UCSD-AML1 (cell line): ENCODE data around the gene TSLP.

Source experiments
- DNase-seq: peaks from one replicate; lab custom pipeline; 2025; ENCODE audit not compliant: unreplicated experiment; lab: John Stamatoyannopoulos, UW

Gene TSLP

GRCh38 chr5:111071413-111071812 lies at the start of gene TSLP:
Gene TSLP, plus strand, starts transcription at chr5:111071713. Its CDS starts 178 bp downstream, at chr5:111071891.
- no peak for DNase-seq

GRCh38 chr5:111022301-111022700 lies 49.2 kb upstream of the TSLP start:
- no peak for DNase-seq

GRCh38 chr5:111028865-111029264 lies 42.6 kb upstream of the TSLP start:
- no peak for DNase-seq

- DNase-seq = no peak
Measured at GRCh38 chr5:111043712-111044506, 27.6 kb upstream of the TSLP start.

GRCh38 chr5:111058064-111058463 lies 13.4 kb upstream of the TSLP start:
- DNase-seq = no peak

GRCh38 chr5:111060169-111060568 lies 11.3 kb upstream of the TSLP start:
- no peak for DNase-seq

- DNase-seq = no peak
Measured at GRCh38 chr5:111061618-111062017, 9.9 kb upstream of the TSLP start.

- DNase-seq = no peak
Measured at GRCh38 chr5:111063709-111064322, 7.7 kb upstream of the TSLP start.

- DNase-seq = no peak
Measured at GRCh38 chr5:111066261-111066938, 5.1 kb upstream of the TSLP start.

GRCh38 chr5:111068213-111068612 lies 3.3 kb upstream of the TSLP start:
- no peak for DNase-seq

GRCh38 chr5:111069839-111070238 lies 1.7 kb upstream of the TSLP start:
- no peak for DNase-seq

GRCh38 chr5:111070272-111071134 lies 1.0 kb upstream of the TSLP start:
- no peak for DNase-seq

- peak; percentile 48 for DNase-seq
Measured at GRCh38 chr5:111072949-111073682, 1.6 kb downstream of the TSLP start.

- DNase-seq = no peak
Measured at GRCh38 chr5:111074244-111074643, 2.7 kb downstream of the TSLP start.

- no peak for DNase-seq
Measured at GRCh38 chr5:111075520-111075919, 4.0 kb downstream of the TSLP start.

GRCh38 chr5:111076091-111076490 lies 4.6 kb downstream of the TSLP start:
- no peak for DNase-seq

GRCh38 chr5:111077678-111078077 lies 6.2 kb downstream of the TSLP start:
- no peak for DNase-seq

GRCh38 chr5:111079846-111080245 lies 8.3 kb downstream of the TSLP start:
- no peak for DNase-seq

GRCh38 chr5:111083323-111083722 lies 11.8 kb downstream of the TSLP start:
- DNase-seq = peak; percentile 11

- DNase-seq = peak; percentile 93
Measured at GRCh38 chr5:111092062-111092853, 20.7 kb downstream of the TSLP start, which contains the start of gene WDR36. Gene WDR36, plus strand, starts transcription at chr5:111092348. Its CDS starts 109 bp downstream, at chr5:111092457.
